Effector memory CD8-positive, alpha-beta T cell (primary cell): Measurements from ENCODE around the gene ACSL4.
"Not testable (repeated sequence)": the region's sequence is repeated elsewhere in the genome, so short reads cannot be mapped to it uniquely, and the experiment has no call there.

Experiments
- ATAC-seq: fragments of 150-1000 bp; cut with Tn5 transposase; replicated peaks from 2 replicates; pipeline ENCODE4 v1.10.0; 2021; ENCODE audit warnings: mild to moderate bottlenecking, moderate library complexity
- DNase-seq, 3 experiments: peaks; one replicate each; pipeline ENCODE4 v3.0.0; 2021
- H3K27ac Mint-ChIP-seq, 2 donors: one replicate each; pipeline ENCODE4 v1.8.0; 2022; ENCODE audit warnings: mild to moderate bottlenecking in 2 of 2, mixed read lengths in 2 of 2, moderate library complexity in 2 of 2
- H3K27me3 Mint-ChIP-seq, 2 donors: one replicate each; pipeline ENCODE4 v1.8.0; 2022; ENCODE audit warnings: mixed read lengths in 2 of 2
- H3K36me3 Mint-ChIP-seq: one replicate; pipeline ENCODE4 v1.8.0; 2022; ENCODE audit warnings: mild to moderate bottlenecking, moderate library complexity, mixed read lengths; ENCODE audit not compliant: insufficient read depth
- H3K4me1 Mint-ChIP-seq, 2 donors: one replicate each; pipeline ENCODE4 v1.8.0; 2022; ENCODE audit warnings: low read depth in 2 of 2, mixed read lengths in 2 of 2
- H3K4me3 Mint-ChIP-seq, 2 donors: one replicate each; pipeline ENCODE4 v1.8.0; 2022; ENCODE audit warnings: mild to moderate bottlenecking in 2 of 2, mixed read lengths in 2 of 2, moderate library complexity in 2 of 2
- H3K9me3 Mint-ChIP-seq, 2 donors: one replicate each; pipeline ENCODE4 v1.8.0; 2022; ENCODE audit warnings: mixed read lengths in 2 of 2

Gene ACSL4

GRCh38 chrX:109638158-109638557 lies 94.9 kb downstream of the ACSL4 start:
- Mint-ChIP-seq H3K36me3 (peaks cover 2% of the 10 kb centered on the region), H3K27me3 (no peaks in the 10 kb centered on the region), H3K9me3 (no peaks in the 10 kb centered on the region), H3K4me1 (no peaks in the 10 kb centered on the region), H3K27ac (no peak overlapping the region), H3K4me3 (no peak overlapping the region)
- DNase-seq (no peak), ATAC-seq (no peak)

DNA sequence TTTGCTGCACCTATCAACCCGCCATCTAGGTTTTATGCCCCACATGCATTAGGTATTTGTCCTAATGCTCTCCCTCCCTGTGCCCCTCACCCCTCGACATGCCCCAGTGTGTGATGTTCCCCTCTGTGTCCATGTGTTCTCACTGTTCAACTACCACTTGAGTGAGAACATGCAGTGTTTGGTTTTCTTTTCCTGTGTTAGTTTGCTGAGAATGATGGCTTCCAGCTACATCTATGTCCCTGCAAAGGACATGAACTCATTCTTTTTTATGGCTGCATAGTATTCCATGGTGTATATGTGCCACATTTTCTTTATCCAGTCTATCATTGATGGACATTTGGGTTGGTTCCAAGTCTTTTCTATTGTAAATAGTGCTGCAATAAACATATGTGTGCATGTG lies 95.6 kb downstream of the ACSL4 start:
- DNase-seq, H3K27ac Mint-ChIP-seq, H3K27me3 Mint-ChIP-seq, H3K36me3 Mint-ChIP-seq, H3K4me3 Mint-ChIP-seq, H3K4me1 Mint-ChIP-seq, H3K9me3 Mint-ChIP-seq, ATAC-seq: not testable (repeated sequence)

GRCh38 chrX:109635146-109635545 lies 97.9 kb downstream of the ACSL4 start:
- H3K4me1 Mint-ChIP-seq, result no peaks in the 10 kb centered on the region
- peaks cover 2% of the 10 kb centered on the region for H3K36me3 Mint-ChIP-seq
- ATAC-seq (no peak), DNase-seq (no peak)
- no peak overlapping the region for H3K4me3 Mint-ChIP-seq
- H3K27me3 Mint-ChIP-seq, result no peaks in the 10 kb centered on the region
- no peak overlapping the region for H3K27ac Mint-ChIP-seq
- no peaks in the 10 kb centered on the region for H3K9me3 Mint-ChIP-seq

DNA sequence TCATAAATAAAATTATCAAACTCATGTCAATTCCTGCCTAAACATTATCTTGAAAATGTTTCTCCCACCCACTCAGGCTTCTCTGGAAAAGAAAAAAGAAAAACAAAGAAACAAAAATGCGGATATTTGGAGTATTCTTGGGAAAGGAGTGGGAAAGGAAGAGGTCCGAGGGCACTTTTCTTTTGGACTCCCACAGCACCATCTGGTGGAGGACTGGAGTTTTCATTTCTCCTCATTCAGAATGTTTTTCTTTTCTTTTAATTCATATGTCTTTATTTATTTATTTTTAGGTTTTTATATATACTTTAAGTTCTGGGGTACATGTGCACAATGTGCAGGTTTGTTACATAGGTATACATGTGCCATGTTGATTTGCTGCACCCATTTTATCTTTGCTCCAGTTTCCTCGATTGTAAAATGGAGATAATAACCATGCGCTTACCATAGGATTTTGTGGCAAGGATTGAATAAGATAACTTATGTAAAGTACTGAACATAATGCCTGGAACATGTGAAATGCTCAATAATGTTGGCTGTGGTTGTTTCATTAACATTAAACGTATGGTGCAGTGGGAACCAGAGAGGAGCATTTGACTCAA lies 100.1 kb downstream of the ACSL4 start:
- Mint-ChIP-seq H3K4me3 (no peak overlapping the region), H3K4me1 (no peaks in the 10 kb centered on the region)

GRCh38 chrX:109629310-109629709 lies 103.7 kb downstream of the ACSL4 start:
- Mint-ChIP-seq H3K9me3 (no peaks in the 10 kb centered on the region), H3K4me1 (no peaks in the 10 kb centered on the region), H3K4me3 (no peak overlapping the region), H3K36me3 (no peaks in the 10 kb centered on the region), H3K27ac (no peak overlapping the region), H3K27me3 (no peaks in the 10 kb centered on the region)
- DNase-seq (no peak), ATAC-seq (no peak)

More for the DNA sequence above, 100.1 kb downstream of the ACSL4 start:
- no peak for ATAC-seq
- no peaks in the 10 kb centered on the region for H3K36me3 Mint-ChIP-seq
- no peaks in the 10 kb centered on the region for H3K9me3 Mint-ChIP-seq
- no peak for DNase-seq
- no peaks in the 10 kb centered on the region for H3K27me3 Mint-ChIP-seq
- no peak overlapping the region for H3K27ac Mint-ChIP-seq

GRCh38 chrX:109626637-109627036 lies 106.4 kb downstream of the ACSL4 start:
- no peak overlapping the region for H3K4me3 Mint-ChIP-seq

DNA sequence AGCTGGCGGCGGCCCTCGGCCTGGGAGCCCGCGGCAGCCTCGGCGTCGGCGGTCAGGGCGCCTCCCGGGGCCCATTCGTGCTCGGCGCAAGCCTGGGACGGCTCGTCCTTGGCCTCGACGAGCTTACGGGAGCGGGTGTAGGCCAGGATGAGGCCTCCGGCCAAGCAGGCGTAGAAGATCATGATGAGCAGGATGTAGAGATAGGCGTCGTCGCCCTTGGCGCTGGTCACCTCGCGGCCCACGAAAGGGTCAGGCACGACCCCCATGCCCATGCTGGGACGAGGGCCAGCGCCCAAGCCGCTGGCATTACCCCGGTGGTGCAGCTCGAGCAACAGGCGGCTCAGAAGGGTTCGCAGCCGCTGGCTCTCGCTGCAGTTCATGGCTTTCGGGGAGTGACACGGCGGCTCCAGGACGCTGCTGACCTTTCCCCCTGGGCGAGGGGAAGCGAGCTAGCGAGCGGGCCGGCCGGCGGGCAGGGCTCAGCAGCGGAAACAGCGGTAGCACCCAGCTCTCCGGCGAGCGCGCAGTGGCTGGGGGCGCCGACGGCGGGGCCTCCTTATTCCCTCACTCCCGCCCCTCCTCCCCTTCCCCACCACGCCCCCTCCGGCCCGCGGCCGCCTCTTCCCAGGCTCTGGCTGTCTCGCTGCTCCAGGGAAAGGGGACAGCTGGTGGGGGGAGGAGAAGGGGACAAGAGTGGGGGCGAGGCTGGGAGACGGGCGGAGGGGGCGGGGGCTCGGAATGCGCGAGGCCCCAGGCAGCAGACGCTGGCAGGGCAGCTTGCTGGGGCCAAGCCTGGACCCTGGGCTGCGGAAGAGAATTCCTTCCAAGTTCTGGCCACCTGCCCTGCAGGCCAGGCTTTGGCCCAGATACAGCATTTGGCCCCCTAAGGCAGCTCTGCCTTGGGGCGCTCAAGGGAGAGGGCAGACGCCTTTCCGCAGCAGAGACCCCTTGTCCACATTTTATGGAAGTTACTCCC lies 108.1 kb downstream of the ACSL4 start, which contains the start of gene KCNE5:
KCNE5 (minus strand) TSS at position 532 of the 976 bp plus-strand sequence; CDS start at position 380, 152 bp downstream.
- H3K4me3 Mint-ChIP-seq, result no peak within 1 kb of the TSS
- no peaks in the 10 kb centered on the region for H3K27me3 Mint-ChIP-seq
- no peak for DNase-seq
- no peak within 1 kb of the TSS for H3K27ac Mint-ChIP-seq
- H3K9me3 Mint-ChIP-seq, result no peaks in the 10 kb centered on the region
- ATAC-seq, result no peak
- no peaks in the 10 kb centered on the region for H3K36me3 Mint-ChIP-seq
- H3K4me1 Mint-ChIP-seq, result no peaks in the 10 kb centered on the region

More at GRCh38 chrX:109626637-109627036, 106.4 kb downstream of the ACSL4 start:
- Mint-ChIP-seq H3K4me1 (no peaks in the 10 kb centered on the region), H3K36me3 (no peaks in the 10 kb centered on the region), H3K27ac (no peak overlapping the region), H3K9me3 (no peaks in the 10 kb centered on the region), H3K27me3 (no peaks in the 10 kb centered on the region)
- ATAC-seq (no peak), DNase-seq (no peak)

DNA sequence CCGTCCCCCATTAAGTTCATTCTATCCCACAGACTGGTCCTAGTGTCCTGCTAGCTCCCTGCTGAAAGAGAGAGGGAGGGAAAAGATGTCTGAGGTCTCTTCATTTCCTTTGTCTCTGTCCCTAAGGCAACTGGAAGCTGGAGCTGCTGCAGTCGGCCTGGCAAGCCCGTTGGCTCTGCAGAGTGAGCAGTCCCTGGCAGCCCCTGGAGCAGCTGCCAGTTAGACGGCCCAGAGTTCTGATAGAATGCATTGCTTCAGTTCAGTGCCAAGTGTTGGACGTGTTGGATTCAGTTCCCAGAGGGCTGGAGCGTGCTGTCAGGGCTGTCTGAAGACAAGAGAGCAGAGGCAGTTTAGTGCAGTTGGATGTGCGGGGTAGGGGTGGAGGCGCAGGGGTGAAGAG lies 109.1 kb downstream of the ACSL4 start:
- DNase-seq (no peak), ATAC-seq (no peak)
- H3K9me3 Mint-ChIP-seq, result no peaks in the 10 kb centered on the region
- no peak overlapping the region for H3K27ac Mint-ChIP-seq
- H3K27me3 Mint-ChIP-seq, result no peaks in the 10 kb centered on the region
- H3K4me1 Mint-ChIP-seq, result no peaks in the 10 kb centered on the region
- no peak overlapping the region for H3K4me3 Mint-ChIP-seq
- no peaks in the 10 kb centered on the region for H3K36me3 Mint-ChIP-seq

DNA sequence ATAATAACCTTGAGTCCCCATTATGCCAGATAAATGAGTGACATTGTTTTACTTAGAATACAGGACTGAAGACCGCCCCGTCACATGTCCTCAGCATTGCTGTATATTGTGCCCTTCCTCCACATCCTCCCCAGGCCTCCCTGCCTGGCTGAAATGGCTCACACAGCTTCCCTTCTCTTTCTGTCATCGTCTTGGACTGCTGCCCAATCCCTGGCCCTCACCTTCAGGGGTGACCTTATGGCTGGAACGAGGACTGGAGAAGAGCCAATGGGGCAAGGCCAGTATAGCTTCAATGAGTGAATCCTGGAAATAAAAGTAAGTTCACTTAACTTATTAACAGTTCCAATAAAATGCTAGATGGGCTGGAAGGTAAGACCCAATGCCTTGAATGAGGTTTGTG lies 110.8 kb downstream of the ACSL4 start:
- H3K9me3 Mint-ChIP-seq, result no peaks in the 10 kb centered on the region
- no peak overlapping the region for H3K27ac Mint-ChIP-seq
- no peaks in the 10 kb centered on the region for H3K27me3 Mint-ChIP-seq
- H3K36me3 Mint-ChIP-seq, result no peaks in the 10 kb centered on the region
- ATAC-seq (no peak), DNase-seq (no peak)
- no peaks in the 10 kb centered on the region for H3K4me1 Mint-ChIP-seq
- H3K4me3 Mint-ChIP-seq, result no peak overlapping the region

- ATAC-seq (no peak), DNase-seq (no peak)
- no peak overlapping the region for H3K27ac Mint-ChIP-seq
- no peaks in the 10 kb centered on the region for H3K4me1 Mint-ChIP-seq
- no peak overlapping the region for H3K4me3 Mint-ChIP-seq
- H3K27me3 Mint-ChIP-seq, result no peaks in the 10 kb centered on the region
- H3K36me3 Mint-ChIP-seq, result no peaks in the 10 kb centered on the region
- H3K9me3 Mint-ChIP-seq, result no peaks in the 10 kb centered on the region
These were observed 113.3 kb downstream of the ACSL4 start for GRCh38 chrX:109619771-109620170.

- no peaks in the 10 kb centered on the region for H3K4me1 Mint-ChIP-seq
- no peaks in the 10 kb centered on the region for H3K9me3 Mint-ChIP-seq
- no peak overlapping the region for H3K4me3 Mint-ChIP-seq
- DNase-seq (no peak), ATAC-seq (no peak)
- H3K27ac Mint-ChIP-seq, result no peak overlapping the region
- no peaks in the 10 kb centered on the region for H3K36me3 Mint-ChIP-seq
- H3K27me3 Mint-ChIP-seq, result no peaks in the 10 kb centered on the region
These were observed 118.1 kb downstream of the ACSL4 start for GRCh38 chrX:109614951-109615350.

- H3K4me3 Mint-ChIP-seq, result peak overlapping the region; percentile 54 to 70
- H3K4me1 Mint-ChIP-seq, result peaks cover 6 to 9% of the 10 kb centered on the region in 2 donors
- ATAC-seq, result peak; percentile 33
- no peak for DNase-seq
- H3K27me3 Mint-ChIP-seq, result peaks cover 30 to 39% of the 10 kb centered on the region in 2 donors
- H3K36me3 Mint-ChIP-seq, result no peaks in the 10 kb centered on the region
- peak overlapping the region; percentile 70 to 84 for H3K27ac Mint-ChIP-seq
- H3K9me3 Mint-ChIP-seq, result peaks cover 6% of the 10 kb centered on the region in 2 donors
These were observed 131.6 kb downstream of the ACSL4 start for GRCh38 chrX:109601486-109601885.

- Mint-ChIP-seq H3K27ac (peak overlapping the region in 1 of 2 donors; percentile 70), H3K4me3 (peak overlapping the region; percentile 48 to 62), H3K4me1 (peaks cover 6 to 9% of the 10 kb centered on the region in 2 donors), H3K36me3 (no peaks in the 10 kb centered on the region), H3K9me3 (no peaks in the 10 kb centered on the region), H3K27me3 (peaks cover 18 to 32% of the 10 kb centered on the region in 2 donors)
- DNase-seq (no peak), ATAC-seq (no peak)
These were observed 132.8 kb downstream of the ACSL4 start for GRCh38 chrX:109600237-109600651.

- Mint-ChIP-seq H3K4me3 (no peak overlapping the region), H3K36me3 (no peaks in the 10 kb centered on the region), H3K27me3 (peaks cover 0 to 12% of the 10 kb centered on the region in 2 donors), H3K27ac (no peak overlapping the region), H3K4me1 (peaks cover 5 to 6% of the 10 kb centered on the region in 2 donors), H3K9me3 (no peaks in the 10 kb centered on the region)
- no peak for ATAC-seq
- no peak for DNase-seq
These were observed 137.0 kb downstream of the ACSL4 start for GRCh38 chrX:109596015-109596414.
